ENCODE measurements around the gene MYL12A.

GRCh38 chr18:3247240-3248061 is at the start of gene MYL12A:
- TF ChIP-seq CTCF (IDR thresholded peaks at IDR 0.05 in 4 of 5, conservative IDR thresholded peaks at IDR 0.05 in 1 of 5) (peak in 1 of 5 experiments; percentile 12), POLR2A (IDR thresholded peaks at IDR 0.05) (peak; percentile 89 to 90)
